SH-SY5Y (cell line): ENCODE measurements around the gene TIE1.

ENCODE experiments used
- GATA2 ChIP-seq: IDR thresholded peaks from 2 replicates; pipeline ENCODE4 v1.6.1; 2011; ENCODE audit warnings: mild to moderate bottlenecking, low read depth, low read length
- GATA3 ChIP-seq: IDR thresholded peaks from 2 replicates; pipeline ENCODE4 v1.6.1; 2011; ENCODE audit warnings: low read depth, mild to moderate bottlenecking, low read length, moderate library complexity

TIE1 gene

DNA sequence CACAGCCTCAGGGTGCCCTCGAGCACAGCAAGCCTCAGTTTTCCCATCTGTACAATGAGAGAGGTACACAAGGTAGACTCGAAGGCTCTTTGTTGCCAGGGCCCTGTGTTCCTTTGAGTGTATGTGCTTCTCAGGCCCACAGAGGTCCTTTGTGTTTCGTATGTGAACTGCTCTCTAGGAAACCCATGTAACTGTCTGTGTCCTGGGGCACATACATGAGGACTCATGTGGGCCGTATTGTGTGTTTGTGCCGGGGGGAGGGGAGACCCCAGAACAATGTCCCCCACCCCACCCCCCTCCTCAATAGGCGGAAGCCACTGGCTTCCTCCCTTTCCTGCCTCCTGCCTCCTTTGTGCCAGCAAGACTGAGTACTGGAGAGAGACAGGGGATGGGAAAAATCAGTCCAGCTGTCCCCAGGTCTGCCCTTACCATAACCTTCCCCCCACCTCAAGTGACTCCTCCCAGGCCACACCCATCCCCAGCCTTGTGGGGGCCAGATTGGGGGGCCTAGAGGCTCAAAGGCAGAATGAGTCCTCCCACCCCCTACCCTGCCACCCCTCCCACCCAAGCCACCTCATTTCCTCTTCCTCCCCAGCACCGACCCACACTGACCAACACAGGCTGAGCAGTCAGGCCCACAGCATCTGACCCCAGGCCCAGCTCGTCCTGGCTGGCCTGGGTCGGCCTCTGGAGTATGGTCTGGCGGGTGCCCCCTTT lies at the start of gene TIE1:
Gene TIE1 (plus strand): TSS at position 605 of the 717 bp plus-strand sequence. CDS start 90 bp downstream, at position 695.
- TF ChIP-seq GATA2: no peak
- TF ChIP-seq GATA3: no peak

DNA sequence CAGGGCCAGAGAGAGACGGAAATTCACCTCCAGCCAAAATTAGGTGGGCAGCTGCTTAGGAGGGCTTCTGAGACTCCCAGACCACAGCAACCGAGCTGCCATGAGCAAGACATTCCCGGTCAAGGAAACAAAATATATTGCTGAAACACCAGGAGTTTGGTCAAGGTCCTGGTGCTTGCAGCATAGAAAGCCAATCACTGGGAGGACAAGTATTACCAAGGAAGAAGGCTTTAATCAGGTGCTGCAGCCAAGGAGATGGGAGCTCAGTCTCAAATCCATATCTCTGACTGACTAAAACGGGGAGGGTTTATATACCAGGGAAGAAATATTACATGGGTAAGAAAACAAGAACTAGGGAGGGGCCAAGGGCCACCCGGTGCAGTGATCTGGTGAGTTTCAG lies 49.8 kb upstream of the TIE1 start:
- TF ChIP-seq GATA2 (no peak), GATA3 (no peak)

GRCh38 chr1:43252225-43252624 lies 48.6 kb upstream of the TIE1 start:
- TF ChIP-seq GATA3 (no peak), GATA2 (no peak)

- TF ChIP-seq GATA2: no peak
- no peak for TF ChIP-seq GATA3
These were observed 47.6 kb upstream of the TIE1 start for GRCh38 chr1:43253173-43253572.

DNA sequence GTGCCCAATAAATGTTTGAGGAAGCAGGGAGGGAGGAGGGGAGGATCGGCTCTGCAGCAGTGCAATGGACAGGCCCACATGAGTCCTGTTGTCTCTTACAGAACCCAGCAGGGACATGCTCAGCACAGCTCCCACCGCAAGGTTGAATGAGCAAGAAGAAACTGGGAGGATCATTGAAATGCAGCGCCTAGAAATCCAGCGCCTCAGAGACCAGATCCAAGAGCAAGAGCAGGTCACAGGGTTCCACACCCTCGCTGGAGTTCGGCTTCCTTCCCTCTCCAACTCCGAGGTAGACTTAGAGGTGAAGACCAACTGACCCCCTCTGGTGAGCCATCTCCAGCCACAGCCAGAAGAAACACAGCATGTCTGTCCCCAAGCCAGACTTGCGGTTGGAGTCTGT lies 46.9 kb upstream of the TIE1 start:
- TF ChIP-seq GATA3: no peak
- no peak for TF ChIP-seq GATA2

- TF ChIP-seq GATA2 (no peak), GATA3 (no peak)
These were observed 45.2 kb upstream of the TIE1 start for GRCh38 chr1:43255438-43256210.

DNA sequence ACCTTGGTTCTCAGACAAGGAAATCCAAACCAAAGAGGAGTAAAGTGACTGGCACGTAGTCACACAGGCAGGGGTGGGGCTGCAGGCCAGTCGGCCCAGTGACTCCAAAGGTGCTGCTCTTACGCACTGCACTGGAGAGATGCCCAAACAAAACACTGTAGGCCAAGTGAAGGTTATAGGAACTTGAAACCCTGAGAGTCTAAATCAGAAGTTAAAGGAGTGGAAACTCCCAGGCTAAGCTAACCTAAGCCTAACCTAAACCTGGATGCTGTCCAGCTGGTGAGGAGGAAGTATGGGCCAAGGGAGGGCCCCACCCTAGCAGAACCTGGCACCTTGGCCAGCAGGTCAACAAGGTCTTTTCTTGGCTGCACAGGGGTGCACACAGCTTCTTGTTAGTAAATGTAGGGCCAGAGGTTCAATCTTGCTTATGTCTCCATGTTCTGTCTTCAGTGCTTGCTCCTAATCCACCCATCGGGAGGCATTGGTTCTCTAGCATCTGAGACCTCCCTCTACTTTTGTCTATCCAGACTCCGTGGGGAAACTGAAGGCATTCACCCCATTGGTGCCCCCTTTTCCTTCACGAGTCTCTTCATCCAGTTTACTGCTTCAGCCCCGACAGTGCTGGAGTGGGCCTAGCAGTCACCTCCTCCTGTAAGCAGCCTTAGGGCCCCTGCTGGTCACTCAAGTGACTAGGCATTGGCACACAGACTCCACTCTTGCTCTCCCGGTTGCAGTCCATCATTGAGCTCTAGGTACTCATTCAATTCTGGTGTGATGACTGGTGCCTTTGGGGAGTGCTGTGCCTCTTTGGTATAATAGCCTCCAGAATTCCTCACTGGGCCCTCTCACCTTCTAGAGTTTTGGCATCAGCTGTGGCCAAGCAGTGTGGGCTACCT lies 43.9 kb upstream of the TIE1 start:
- TF ChIP-seq GATA3 (no peak), GATA2 (no peak)

DNA sequence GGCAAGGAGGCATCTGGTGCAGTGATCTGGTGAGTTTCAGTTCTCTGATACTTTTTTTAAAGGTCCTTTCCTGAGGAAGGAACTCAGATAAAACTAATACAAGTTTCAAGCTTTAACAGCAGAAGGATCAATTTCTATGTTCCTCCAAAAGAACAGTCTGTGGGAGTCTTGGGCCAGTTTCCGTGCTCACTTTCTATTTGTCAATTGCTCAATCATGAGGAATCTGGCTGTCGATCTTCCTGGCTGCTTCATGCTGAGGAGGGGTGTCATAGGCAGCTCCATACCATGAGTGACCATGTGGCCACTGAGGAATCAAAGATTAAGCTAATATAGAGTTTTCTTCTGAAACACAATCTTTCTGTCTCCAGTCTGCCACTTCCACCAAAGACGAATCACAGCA lies 42.4 kb upstream of the TIE1 start:
- TF ChIP-seq GATA2 (no peak), GATA3 (no peak)

GRCh38 chr1:43265431-43265830 lies 35.4 kb upstream of the TIE1 start:
- TF ChIP-seq GATA2: no peak
- no peak for TF ChIP-seq GATA3

- TF ChIP-seq GATA3 (no peak), GATA2 (no peak)
These were observed 33.9 kb upstream of the TIE1 start for GRCh38 chr1:43266881-43267280.

- TF ChIP-seq GATA2 (no peak), GATA3 (no peak)
These were observed 33.4 kb upstream of the TIE1 start for GRCh38 chr1:43267291-43267805.

GRCh38 chr1:43267818-43268425 lies 32.9 kb upstream of the TIE1 start:
- TF ChIP-seq GATA2 (no peak), GATA3 (no peak)

DNA sequence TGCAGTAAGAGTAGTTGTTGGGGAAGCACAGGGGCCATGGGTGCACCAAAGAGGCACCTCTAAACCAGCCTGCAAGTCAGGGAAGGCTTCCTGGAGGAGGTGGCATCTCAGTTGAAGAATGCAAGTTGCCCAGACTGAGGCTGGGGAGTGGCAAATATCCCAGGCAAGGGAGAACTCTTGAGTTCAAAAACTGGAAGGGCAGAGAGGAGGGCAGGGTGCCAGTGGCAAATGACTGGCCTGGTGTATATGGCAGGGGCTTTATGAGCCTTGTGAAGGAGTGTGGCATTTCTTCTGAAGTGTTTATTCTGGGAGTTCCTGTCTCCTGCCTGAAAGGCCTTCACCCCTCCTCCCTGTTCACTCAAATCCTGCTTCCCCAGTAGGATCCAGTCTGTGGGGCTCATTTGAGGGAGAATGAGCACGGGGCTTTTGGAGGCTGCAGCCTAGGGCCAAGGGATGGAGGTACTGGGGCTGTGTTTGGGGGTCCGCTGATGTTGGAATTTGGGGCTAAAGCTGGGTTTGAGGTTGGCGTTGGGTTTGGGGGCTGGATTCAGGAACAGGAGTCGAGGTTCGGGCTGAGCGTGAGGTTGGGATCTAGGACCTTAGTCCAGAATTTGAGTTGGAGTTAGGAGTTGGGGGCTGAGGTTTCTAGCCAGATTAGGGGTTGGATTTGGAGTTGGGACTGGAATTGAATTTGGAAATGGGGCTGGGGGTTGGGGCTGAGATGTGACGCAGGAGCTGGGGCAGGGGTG lies 31.0 kb upstream of the TIE1 start, which contains the start of gene TMEM125:
Gene TMEM125 (plus strand): TSS at position 357 of the 749 bp plus-strand sequence. CDS start 2,740 bp downstream, outside the sequence.
- no peak for TF ChIP-seq GATA3
- TF ChIP-seq GATA2: no peak
